HG03354 (cell line): ENCODE data around the gene SDK2.

ENCODE experiments used
- ATAC-seq: cut with Tn5 transposase; IDR thresholded peaks from one replicate; pipeline ENCODE4 v1.9.1; 2021; ENCODE audit warnings: mild to moderate bottlenecking; ENCODE audit not compliant: unreplicated experiment, poor library complexity, severe bottlenecking

SDK2 gene

GRCh38 chr17:73524941-73525679, 119.1 kb downstream of the SDK2 start:
- ATAC-seq: no peak

GRCh38 chr17:73522696-73523095, 121.5 kb downstream of the SDK2 start:
- no peak for ATAC-seq

GRCh38 chr17:73522107-73522506, 122.1 kb downstream of the SDK2 start:
- no peak for ATAC-seq

- no peak for ATAC-seq
These were observed 122.9 kb downstream of the SDK2 start for GRCh38 chr17:73521376-73521775.

- no peak for ATAC-seq
These were observed 123.9 kb downstream of the SDK2 start for GRCh38 chr17:73520369-73520761.

GRCh38 chr17:73519714-73520368, 124.4 kb downstream of the SDK2 start:
- no peak for ATAC-seq

- ATAC-seq: no peak
These were observed 125.2 kb downstream of the SDK2 start for GRCh38 chr17:73519011-73519410.

GRCh38 chr17:73516431-73516830, 127.8 kb downstream of the SDK2 start:
- no peak for ATAC-seq

- ATAC-seq: no peak
These were observed 129.9 kb downstream of the SDK2 start for GRCh38 chr17:73514146-73514863.

- ATAC-seq: no peak
These were observed 130.8 kb downstream of the SDK2 start for GRCh38 chr17:73513426-73513825.

- ATAC-seq: no peak
These were observed 132.5 kb downstream of the SDK2 start for GRCh38 chr17:73511719-73512115.

GRCh38 chr17:73510981-73511718, 133.1 kb downstream of the SDK2 start:
- no peak for ATAC-seq

- ATAC-seq: no peak
These were observed 135.2 kb downstream of the SDK2 start for GRCh38 chr17:73508931-73509605.

GRCh38 chr17:73508057-73508930, 136.0 kb downstream of the SDK2 start:
- ATAC-seq: no peak

- no peak for ATAC-seq
These were observed 137.5 kb downstream of the SDK2 start for GRCh38 chr17:73506470-73507435.

- ATAC-seq: no peak
These were observed 140.7 kb downstream of the SDK2 start for GRCh38 chr17:73503560-73503959.

- ATAC-seq: no peak
These were observed 143.7 kb downstream of the SDK2 start for GRCh38 chr17:73500414-73500999.
